NCI-H748 (cell line): ENCODE data around the gene CHST11.
A peak's percentile ranks its signal among the peaks of the same experiment; 100 is the strongest.

Experiments used
- DNase-seq: peaks from one replicate; lab custom pipeline; 2025; ENCODE audit not compliant: unreplicated experiment; lab: John Stamatoyannopoulos, UW

Gene CHST11

DNA sequence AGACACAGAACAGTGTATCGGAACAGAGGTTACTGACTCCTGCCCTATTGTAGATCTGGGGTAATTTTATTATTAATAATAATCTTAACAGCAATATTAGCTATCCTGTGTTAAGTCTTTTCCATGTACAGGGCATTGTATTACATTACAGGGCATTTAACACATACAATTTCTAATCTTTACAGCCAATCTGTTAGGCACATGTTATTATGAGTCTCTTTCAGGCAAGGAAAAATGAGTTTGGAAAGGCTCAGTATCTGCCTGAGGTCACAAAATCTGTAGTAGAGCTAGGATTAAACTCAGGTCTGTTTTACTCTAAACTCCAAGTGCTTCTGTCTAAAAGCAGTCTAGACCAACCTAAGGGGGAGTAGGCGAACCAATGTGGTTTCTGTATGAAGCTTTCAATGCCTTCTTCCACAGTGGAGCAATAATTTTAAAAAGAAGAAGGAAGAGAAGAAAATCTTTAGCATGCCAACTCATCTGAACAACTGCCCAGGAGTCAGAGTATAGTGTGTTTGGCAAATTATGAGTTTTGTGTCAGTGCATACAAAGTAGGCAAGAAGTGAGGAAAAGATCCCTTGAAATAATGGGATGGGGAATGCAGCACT lies 192.6 kb downstream of the CHST11 start:
- DNase-seq = no peak

DNA sequence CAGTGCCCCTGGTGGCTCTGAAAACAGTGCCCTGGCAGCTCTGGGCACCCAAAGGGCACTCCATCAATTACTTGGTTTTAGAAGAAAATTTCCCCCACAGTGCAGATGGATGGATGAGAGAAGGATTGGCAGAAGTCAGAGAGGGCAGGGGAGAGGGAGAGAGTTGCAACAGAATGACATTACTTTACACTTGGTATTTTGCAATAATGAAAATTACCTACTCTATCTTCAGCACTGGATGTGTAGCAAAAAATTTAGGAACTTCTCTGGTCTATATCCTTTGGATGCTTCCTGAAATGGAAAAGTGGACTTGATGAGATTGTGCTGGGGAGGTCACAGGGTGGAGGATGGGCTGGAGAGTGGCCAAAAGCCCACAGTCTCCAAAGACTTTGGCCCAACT lies 193.2 kb downstream of the CHST11 start:
- DNase-seq = no peak

DNA sequence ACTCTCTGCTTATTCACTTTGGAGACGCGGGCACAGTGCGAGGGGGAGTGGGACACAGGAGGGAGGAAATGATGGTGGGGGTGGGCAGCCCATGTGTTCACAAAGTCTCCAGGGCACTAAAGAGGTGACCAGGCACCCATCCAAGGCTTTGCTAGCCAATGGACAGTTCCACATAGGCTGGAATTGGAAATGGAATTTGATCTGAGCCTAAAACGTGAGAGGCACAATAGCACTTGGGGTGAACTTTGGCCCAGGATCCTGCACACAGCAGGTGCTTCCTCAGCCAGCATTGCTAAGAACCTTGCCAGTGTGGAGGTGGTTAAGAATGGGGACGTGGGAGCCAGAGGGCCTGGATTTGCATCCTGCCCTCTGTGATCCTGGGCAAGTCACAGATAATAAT lies 193.8 kb downstream of the CHST11 start:
- no peak for DNase-seq

DNA sequence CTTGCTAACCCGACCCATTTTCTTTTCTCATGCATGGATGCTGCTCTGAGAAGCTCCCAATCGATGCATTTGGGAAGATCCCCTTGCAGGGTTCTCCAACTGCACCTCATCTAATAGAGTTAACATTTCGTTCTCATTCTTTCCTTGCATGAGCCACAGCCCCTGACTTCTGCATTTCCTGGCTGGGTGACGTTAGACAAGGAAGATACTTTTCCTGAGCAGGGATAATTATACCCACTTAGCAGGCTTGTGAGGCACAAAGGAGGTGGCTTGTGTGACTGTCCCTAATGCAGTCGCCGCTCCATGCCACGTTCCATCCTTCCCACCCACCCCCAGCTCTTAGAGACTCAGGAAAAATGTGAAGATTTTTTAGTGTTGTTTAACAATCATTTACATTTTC lies 195.1 kb downstream of the CHST11 start:
- DNase-seq = peak; percentile 87

DNA sequence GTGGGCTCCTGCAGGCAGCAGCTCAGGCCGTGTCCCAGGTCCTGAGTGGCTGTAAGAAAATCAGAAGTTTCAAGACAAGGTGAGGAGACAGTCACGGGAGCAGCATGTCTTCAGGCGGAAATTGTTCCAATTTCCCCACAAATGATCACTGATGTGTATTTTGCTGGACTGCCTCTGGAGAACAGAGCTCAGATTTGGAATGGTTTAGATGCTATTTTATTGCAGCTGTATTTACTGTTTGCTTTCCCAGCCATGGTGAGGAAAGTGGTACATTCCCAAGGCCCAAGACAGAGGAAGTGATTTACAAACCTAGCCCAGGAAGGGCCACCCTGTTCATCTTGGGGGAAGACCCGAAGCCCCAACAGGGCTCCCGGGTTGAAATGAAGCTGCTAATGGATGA lies 195.6 kb downstream of the CHST11 start:
- DNase-seq = peak; percentile 64

DNA sequence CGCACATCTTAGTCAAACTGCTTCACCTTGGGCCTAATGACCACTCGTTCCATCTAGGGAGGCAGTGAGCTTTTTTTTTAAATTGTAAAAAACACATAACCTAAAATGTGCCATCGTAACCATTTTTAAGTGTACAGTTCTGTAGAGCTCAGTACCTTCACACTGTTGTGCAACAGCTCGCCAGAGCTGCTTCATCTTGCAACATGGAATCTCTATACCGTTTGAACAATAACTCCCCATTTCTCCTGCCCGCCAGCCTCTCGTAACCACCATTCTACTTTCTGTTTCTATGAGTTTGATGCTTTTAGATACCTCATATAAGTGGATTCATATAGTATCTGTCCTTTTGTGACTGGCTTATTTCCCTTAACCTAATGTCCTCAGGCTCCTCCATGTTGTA lies 196.2 kb downstream of the CHST11 start:
- no peak for DNase-seq

DNA sequence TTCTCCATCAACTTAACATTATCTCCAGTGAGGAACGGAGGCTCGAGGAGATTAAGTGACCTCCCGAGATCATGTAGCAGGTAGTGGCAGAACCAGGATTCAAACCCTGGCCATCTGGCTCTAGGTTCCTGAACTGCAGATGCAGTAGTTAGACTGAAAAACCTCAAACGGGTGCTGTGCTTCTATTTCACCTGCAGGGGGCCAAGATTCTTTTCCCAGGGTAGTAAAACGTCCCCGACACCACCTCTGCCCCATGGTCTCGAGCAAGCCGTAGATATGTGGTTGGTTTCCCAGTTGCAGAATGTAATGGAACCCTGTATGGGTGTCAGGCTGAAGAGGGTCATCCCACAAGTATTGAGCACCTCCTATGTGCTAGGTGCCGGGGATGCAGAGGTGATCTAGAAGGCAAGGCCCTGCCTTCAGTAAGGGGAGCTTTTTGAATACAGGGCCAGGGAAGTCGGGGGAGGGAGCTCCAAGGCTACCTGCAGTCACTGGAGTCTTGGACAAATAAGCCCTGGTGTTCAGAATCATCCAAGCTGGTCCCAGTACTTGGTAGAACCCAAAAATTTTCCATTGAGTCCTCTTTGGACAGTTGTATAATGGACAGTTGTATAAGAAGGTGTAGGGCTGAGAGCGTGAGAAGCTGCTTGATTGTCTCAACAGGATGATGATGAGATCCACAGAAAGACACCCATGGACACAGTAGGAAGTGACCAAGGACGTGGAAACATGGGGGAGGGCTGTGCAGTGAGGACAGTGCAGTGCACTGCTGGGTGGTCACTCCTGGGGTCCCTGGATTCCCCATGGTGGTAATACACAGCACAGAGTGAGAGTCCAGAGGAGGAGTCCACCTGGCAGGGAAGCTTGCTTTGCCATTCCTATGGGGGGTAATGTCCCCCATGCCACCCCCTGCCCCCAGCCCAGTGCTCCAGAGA lies 197.2 kb downstream of the CHST11 start:
- peak; percentile 31 for DNase-seq

DNA sequence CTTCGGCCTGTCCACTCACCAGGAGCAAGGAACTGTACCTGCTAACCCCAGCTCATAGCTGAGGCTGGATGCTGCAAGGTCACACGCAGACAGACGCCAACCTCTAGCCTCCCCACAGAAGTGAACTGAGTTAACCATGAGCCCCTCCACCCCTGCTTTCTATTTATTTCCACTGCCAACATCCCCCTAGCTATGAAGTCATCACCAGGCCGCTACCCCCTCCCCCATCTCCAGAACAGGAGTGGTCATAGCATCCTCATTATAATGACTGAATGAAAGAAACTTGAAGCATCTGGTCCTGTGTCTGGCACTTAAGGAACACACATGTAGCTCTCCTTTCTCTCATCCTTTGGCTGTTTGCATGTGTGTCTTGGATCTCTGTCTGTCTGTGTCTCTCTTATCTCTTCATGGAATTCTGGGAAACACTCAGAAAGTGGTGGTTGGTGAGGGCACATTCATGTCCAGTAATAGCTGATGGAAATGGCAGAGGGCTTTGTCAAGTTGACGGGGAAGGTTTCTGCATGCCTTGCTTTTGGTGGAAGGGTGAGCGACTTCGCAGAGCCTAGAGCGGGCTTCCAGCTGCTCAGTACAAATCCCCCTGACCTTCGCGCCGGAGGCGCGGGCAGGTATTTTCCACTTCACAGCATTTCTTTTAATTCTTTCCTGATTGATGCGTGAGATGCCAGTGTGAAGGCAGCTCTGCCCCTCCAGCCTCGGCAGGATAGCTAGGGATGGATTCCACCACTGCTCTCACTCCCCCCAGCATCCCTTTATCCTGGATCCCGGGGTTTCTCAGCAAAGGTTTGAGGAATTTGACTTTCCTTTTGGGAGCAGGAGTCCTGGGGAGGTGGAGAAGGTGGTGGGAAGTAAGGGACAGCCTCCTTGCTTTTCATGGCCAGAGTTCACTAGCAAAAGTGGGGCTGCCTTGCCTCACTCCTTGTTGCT lies 198.2 kb downstream of the CHST11 start:
- DNase-seq = no peak

DNA sequence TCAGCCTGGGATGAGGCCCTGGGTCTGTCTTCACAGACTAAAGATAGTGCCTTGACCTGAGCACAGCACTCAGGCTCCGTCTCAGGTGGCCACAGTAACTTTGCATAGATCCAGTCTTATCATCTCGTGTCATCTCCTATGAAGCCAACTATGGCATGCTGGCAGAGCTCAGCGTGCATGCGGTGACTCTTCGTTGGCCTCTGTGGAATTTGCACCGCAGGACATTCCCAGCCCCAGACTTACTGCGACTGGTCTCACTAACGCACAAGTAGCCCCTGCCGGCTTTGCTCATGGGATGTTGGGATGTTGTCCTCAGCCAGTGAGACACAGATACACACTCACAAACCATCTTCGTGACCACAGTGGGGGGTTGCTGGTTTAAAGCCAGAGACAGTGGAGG lies 199.6 kb downstream of the CHST11 start:
- no peak for DNase-seq

DNA sequence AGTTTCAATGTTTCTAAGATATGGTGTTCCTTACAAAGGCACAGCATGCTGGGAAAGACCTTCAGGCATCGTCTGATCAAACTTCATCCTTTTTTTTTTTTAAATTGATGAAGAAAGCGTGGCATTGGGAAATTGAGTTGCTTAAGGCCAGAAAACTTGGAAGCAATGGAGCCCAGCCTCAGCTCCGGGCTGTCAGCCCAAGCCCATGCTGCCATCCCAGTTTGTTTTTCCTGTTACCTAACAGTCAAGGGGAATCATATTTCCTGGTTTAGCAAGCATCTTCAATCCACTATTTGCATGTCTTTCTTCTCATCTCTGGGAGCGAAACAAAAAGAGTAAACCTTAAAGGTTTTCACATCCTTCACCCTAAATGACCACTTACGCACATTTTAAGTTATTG lies 200.2 kb downstream of the CHST11 start:
- no peak for DNase-seq

DNA sequence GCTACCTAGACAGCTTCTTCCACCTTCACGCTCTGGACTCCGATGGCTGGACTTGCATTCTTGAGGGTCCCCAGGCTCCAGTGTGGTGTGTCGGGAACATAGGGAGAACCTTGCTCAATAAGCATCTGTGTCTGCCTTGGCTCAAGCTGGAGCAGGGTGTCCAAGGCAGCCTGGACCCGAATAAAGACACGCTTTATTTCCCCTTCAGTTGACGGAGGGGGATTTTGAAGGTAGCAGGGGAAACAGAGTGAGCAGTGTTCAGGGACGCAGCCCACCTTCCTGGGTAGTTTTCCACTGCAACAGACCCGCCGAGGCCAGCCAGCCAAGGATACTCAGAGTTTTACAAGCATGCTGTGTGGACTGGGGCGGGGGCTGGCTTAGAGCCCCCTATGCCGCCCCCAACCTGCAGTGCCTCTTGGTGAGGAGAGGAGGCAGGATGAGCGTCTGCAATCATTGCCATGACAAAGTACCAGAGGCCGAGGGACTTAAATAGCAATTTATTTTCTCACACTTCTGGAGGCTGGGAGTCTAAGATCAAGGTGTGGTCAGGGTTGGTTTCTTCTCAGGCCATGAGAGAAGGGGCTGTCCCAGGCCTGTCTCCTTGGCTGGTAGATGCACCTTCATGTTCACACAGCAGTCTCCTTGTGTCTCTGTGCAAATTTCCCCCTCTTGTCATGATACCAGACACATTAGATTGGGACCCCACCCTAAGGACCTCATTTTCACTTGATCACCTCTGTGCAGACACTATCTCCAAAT lies 201.2 kb downstream of the CHST11 start:
- no peak for DNase-seq

DNA sequence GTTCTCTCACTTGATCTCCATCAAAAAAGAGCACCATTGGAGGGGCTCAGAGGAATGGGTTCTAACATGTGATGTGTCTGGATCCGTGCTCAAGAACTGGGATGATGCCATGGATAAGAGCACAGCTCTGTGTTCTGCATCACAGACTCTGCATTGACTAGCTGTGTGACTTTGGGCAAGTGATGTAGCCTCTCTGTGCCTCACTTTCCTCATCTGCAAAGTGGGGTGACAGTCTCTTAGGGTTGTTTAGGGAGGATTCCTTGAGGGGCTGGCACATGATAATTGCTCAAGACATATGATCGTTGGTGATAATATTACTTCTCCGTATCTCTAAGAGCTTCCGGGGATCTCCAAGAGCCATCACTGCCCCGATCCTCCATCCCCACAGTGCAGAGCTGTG lies 202.3 kb downstream of the CHST11 start:
- no peak for DNase-seq

DNA sequence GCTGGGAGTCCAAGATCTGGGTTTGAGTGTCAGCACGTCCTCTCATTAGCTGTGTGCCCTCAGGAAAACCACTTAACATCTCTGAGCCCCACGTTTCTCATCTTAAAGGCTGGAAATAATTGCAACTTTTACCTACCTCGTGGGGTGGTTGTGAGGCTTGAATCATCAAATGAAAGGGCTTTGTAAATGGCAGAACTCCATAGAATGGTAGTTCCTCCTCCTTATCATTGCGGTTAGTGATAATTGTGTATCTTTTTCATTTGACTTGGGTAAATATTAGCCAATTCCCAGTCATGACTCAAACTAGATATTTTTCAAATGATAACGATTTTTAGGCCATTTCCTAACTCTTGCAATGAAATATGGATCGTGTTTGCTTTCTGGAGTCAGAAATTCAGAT lies 205.5 kb downstream of the CHST11 start:
- DNase-seq = no peak

DNA sequence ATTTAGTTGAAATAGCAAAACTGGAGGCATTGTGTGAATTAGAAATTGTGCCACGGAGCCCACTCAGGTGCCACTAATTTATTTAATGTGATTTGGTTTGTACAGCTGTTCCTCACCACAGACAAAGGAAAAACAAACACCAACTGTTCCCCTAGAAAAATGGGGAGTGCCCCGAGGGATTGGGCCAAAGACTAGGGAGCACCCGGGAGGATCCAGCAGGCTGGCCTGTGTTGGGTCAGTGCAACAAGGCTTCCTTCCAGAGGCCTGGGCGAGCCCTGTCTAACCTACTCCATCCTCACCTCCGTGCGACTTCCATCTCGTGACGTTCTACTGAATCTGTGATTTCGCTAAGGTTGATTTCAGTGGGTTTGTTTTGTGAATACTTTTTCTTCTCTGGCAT lies 206.2 kb downstream of the CHST11 start:
- DNase-seq = no peak

DNA sequence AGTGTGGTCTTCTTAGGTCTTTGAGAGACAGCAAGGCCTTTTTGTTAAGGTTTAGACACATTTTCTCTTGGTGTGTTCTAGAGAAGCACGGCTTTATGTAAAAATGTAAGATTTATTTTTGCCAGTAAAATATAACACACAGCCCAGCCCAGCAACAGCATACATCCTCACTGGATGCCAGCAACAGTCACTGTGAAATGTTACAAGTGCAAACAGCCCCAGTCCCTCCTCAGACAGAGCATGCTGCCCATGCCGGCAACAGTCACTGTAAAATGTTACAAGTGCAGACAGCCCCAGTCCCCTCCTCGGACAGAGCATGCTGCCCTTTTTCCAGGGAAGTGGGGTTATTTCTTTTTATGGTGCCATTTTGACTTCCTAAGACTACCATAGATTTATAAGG lies 207.6 kb downstream of the CHST11 start:
- no peak for DNase-seq

DNA sequence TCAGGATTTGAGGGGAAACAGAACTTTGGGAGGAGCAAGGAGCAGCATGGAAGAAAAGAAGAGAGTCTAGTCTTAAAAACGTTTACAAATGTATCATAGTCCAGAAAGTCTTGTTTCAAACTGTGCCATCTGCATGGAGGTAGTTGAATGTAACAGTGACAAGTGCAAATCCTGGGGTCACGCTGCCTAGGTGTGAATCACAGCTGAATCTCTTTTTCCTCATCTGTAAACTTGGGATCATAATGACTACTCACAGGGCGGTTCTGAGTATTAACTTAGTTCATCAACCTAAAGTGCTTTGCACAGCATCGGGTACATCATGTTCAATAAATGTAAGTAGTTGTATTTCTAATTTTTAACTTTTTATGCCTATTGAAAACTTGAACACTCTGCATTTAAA lies 208.5 kb downstream of the CHST11 start:
- DNase-seq = no peak

DNA sequence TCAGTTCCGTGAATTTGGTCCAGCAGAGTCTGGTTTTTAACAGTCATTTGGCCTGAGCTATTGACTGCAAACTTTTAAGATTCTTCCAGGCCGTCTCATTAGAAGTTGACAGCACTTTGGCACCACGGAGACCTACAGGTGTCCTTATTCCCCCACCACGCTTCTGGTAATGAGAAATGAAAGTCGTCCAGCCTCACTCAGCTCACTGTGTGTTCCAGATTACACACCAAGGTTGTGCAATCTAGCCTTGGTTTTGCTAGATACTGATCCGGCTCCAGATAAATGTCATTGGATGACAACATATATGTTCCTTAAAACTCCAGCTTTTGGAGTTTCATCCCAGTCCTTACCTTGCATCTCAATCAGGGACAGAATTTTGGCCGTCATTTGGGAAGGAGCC lies 210.4 kb downstream of the CHST11 start:
- DNase-seq = no peak

DNA sequence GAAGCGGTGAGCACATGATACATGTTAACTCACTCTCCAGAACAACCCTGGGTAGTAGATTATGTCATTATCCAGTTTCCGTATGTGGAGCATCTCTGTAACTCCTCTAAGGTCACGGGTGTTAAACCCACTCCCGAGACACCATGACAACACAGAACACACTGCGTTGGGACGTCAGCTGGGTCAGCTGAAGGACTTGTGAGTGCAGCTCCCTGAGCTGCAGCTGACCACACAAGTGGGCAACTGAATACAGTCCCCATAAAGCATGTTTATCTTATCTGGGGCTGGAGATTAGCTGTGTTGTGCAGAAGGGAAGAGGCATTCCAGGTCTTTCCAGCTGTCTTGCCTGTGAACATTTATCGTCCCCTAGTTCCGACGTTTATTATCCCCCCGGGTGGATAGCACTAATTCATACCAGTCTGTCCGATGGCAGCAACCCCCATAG lies 211.5 kb downstream of the CHST11 start:
- peak; percentile 32 for DNase-seq

DNA sequence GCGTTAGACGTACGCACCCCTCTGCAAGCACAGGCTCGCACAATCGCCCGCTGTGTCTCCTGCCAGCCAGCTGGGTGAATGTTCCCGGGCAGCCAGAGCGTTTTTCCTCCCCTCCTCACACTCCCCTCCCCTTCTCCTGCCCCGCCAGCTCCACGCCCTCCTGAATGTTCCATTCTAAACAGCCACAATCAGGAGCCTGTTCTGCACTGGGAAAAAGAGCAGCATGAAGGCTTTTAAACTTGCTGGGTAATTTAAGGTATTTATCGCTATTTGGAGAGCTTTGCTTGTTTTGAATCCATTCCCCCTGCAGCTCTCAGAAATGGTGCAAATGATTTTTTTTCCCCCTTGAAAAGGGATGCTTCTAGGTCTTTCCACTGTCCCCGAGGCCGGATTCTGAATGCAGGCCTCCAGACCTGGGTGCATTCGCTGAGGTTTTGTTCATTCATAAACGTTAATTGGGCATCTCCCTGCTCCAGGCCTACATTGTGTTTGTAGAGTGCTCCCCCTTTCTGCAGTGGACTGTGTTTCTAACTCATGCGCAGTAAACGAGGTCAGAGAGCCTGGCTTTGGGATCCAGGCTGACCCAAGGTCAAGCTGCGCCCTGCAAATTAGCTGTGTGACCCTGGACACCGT lies 212.5 kb downstream of the CHST11 start:
- peak; percentile 57 for DNase-seq

DNA sequence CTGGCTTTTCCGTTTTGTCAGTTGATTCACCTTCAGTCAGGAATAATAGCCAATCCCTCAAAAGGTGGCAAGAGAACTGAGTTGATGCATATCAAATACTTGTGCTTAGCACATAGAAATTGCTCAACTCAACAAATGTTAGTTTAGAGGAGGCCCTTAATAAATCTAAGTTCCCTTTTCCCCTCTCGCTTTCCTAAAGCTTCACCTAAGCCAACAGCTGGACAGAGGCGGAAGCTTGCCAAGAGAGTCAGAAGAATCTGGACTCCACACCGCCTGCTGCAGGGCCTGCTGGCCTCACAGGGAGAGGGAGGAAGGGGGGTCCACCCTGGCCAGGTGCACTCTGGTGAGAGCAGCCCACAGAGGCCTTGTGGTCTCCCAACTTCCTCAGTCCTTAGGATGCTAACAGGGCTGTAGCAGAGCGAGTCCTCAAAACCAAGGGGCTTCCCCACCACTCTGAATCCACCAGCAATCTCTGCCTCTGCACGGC lies 213.1 kb downstream of the CHST11 start:
- DNase-seq = no peak
